GM18870 (cell line): ENCODE results near the gene VPS26C.
"Not testable (repeated sequence)": the region's sequence is repeated elsewhere in the genome, so short reads cannot be mapped to it uniquely, and the experiment has no call there.

Experiments
- ATAC-seq: cut with Tn5 transposase; IDR thresholded peaks from one replicate; pipeline ENCODE4 v1.9.1; 2021; ENCODE audit warnings: moderate library complexity; ENCODE audit not compliant: unreplicated experiment

Gene VPS26C

GRCh38 chr21:37231671-37232070 is 35.5 kb downstream of the VPS26C start:
- no peak for ATAC-seq

- ATAC-seq: no peak
Measured at GRCh38 chr21:37231249-37231645, 35.9 kb downstream of the VPS26C start.

- no peak for ATAC-seq
Measured at GRCh38 chr21:37230632-37231248, 36.4 kb downstream of the VPS26C start.

- no peak for ATAC-seq
Measured at GRCh38 chr21:37228003-37228400, 39.1 kb downstream of the VPS26C start.

GRCh38 chr21:37227071-37228002 is 39.8 kb downstream of the VPS26C start:
- ATAC-seq: no peak

- no peak for ATAC-seq
Measured at GRCh38 chr21:37226041-37226920, 40.9 kb downstream of the VPS26C start.

- ATAC-seq: no peak
Measured at GRCh38 chr21:37224861-37225839, 42.0 kb downstream of the VPS26C start.

- no peak for ATAC-seq
Measured at GRCh38 chr21:37223804-37224345, 43.3 kb downstream of the VPS26C start.

GRCh38 chr21:37222248-37222647 is 44.9 kb downstream of the VPS26C start:
- ATAC-seq: not testable (repeated sequence)

GRCh38 chr21:37220981-37221664 is 46.0 kb downstream of the VPS26C start:
- peak; percentile 80 for ATAC-seq

- ATAC-seq: peak; percentile 36
Measured at GRCh38 chr21:37220433-37220980, 46.6 kb downstream of the VPS26C start.

GRCh38 chr21:37219761-37220432 is 47.2 kb downstream of the VPS26C start:
- ATAC-seq: no peak

- no peak for ATAC-seq
Measured at GRCh38 chr21:37214952-37215351, 52.2 kb downstream of the VPS26C start.

GRCh38 chr21:37210799-37211198 is 56.3 kb downstream of the VPS26C start:
- ATAC-seq: no peak

GRCh38 chr21:37210130-37210529 is 57.0 kb downstream of the VPS26C start:
- ATAC-seq: no peak

GRCh38 chr21:37208741-37209225 is 58.4 kb downstream of the VPS26C start:
- no peak for ATAC-seq

GRCh38 chr21:37208056-37208721 is 58.9 kb downstream of the VPS26C start:
- peak; percentile 48 for ATAC-seq
